Psoas muscle (tissue), 8 donors: ENCODE measurements around the gene ZNF14. TPM values are rescaled to one million over a fixed set of nuclear protein-coding genes. Genes with fewer than 3 reads are reported as not detected.

ENCODE experiments used
- ATAC-seq, 4 donors: fragments of 200-7000 bp; cut with Tn5 transposase; one replicate each; pipeline ENCODE4 v1.9.1; 2020; ENCODE audit warnings: moderate library complexity in 3 of 4, mild to moderate bottlenecking in 2 of 4
- DNase-seq, 2 donors: peaks; one replicate each; pipeline ENCODE4 v3.0.0-alpha.2; 2020
- H3K27ac ChIP-seq: fragments of 200-600 bp; one replicate; pipeline ENCODE4 v1.8.0; 2022
- H3K27me3 ChIP-seq, 3 donors: fragments of 200-600 bp in 1 of 3; one replicate each; pipeline versions ENCODE4 v1.6.1 to v1.8.0; 2013 to 2022; ENCODE audit warnings: low read length in 2 of 3, mild to moderate bottlenecking in 2 of 3, moderate library complexity in 1 of 3; ENCODE audit not compliant: insufficient read depth in 3 of 3
- H3K36me3 ChIP-seq, 2 donors: fragments of 200-600 bp in 1 of 2; one replicate each; pipeline versions ENCODE4 v1.6.1 to v1.8.0; 2013 to 2022; ENCODE audit warnings: low read depth in 1 of 2, mild to moderate bottlenecking in 1 of 2, moderate library complexity in 1 of 2; ENCODE audit not compliant: insufficient read depth in 1 of 2
- H3K4me1 ChIP-seq: fragments of 200-600 bp; one replicate; pipeline ENCODE4 v1.8.0; 2022
- H3K4me3 ChIP-seq: fragments of 200-600 bp; one replicate; pipeline ENCODE4 v1.8.0; 2022; ENCODE audit warnings: mild to moderate bottlenecking
- H3K9me3 ChIP-seq: fragments of 200-600 bp; one replicate; pipeline ENCODE4 v1.8.0; 2022
- WGBS, 3 donors: extraction: QIAGEN DNeasy Blood & Tissue Kit; methylation state at CpG; one replicate each; pipeline versions ENCODE4 v1.1.6 to v1.1.7; 2013; 5-methylcytosine and 5-hydroxymethylcytosine counted together
- intact Hi-C, 2 donors: fragments of 100-400 bp; cut with DNase I; formaldehyde crosslinking; loops; one replicate each; pipeline versions ENCODE4 v1.11.0 to v1.14.2; 2022
- polyA plus RNA-seq, 3 donors: library from polyadenylated mRNA; stranded (reverse); fragments of 200-250 nt; gene quantifications; one replicate each; pipeline ENCODE4 v1.2.3, GENCODE V29; 2013
- total RNA-seq, 4 donors: library from RNA; stranded (reverse); fragmentation: NEBNext Ultra II Directional in 2 of 4; extraction: Animal tissue kit (Norgen Biotek cat#: 25700) in 2 of 4; gene quantifications; one replicate each; pipeline versions ENCODE4 v1.2.1 to v1.2.4, GENCODE V29; 2021 to 2023
- TF ChIP-seq, protein P1 (sequence below): fragments of 200-600 bp; IDR thresholded peaks from one replicate; pipeline ENCODE4 v1.8.0; 2022; ENCODE audit warnings: antibody characterized with exemption
- donor health status: healthy with polysubstance abuse.
- donor health status: DM: no; HTN: no; CAD: no; lungs with moderate emphysema.
- donor health status: Bipolar disorder and iron deficiency.
- donor health status: healthy.
- donor health status: DM: yes; HTN: yes; CAD: no.
- donor health status: DM: no; HTN: no; CAD: no.
- donor health status: DM: no; HTN: no; CAD: no.
- donor health status: DM: yes; HTN: yes; CAD: no.

ZNF14 gene
- total and polyA plus RNA-seq, 7 donors = 1.0 to 3.4 (median 1.9) TPM

GRCh38 chr19:19662871-19663255 lies 70.0 kb downstream of the ZNF14 start:
- DNase-seq = no peak
- 6 to 10% (median 10%) methylated on average over 17 of the region's 17 CpGs for WGBS, 3 donors
- no peaks in the 10 kb centered on the region for H3K9me3 ChIP-seq
- peak overlapping the region; percentile 99 for H3K4me3 ChIP-seq
- H3K36me3 ChIP-seq = peaks cover 0 to 27% of the 10 kb centered on the region in 2 donors
- peak overlapping the region; percentile 93 for H3K27ac ChIP-seq
- H3K4me1 ChIP-seq = peaks cover 14% of the 10 kb centered on the region
- intact Hi-C loops = loop anchor here in 1 of 2 donors (5.0 kb wide), 1 partner anchor 114 kb away; no protein-coding TSS in a partner anchor
- no peaks in the 10 kb centered on the region for H3K27me3 ChIP-seq
- TF ChIP-seq, protein P1, sequence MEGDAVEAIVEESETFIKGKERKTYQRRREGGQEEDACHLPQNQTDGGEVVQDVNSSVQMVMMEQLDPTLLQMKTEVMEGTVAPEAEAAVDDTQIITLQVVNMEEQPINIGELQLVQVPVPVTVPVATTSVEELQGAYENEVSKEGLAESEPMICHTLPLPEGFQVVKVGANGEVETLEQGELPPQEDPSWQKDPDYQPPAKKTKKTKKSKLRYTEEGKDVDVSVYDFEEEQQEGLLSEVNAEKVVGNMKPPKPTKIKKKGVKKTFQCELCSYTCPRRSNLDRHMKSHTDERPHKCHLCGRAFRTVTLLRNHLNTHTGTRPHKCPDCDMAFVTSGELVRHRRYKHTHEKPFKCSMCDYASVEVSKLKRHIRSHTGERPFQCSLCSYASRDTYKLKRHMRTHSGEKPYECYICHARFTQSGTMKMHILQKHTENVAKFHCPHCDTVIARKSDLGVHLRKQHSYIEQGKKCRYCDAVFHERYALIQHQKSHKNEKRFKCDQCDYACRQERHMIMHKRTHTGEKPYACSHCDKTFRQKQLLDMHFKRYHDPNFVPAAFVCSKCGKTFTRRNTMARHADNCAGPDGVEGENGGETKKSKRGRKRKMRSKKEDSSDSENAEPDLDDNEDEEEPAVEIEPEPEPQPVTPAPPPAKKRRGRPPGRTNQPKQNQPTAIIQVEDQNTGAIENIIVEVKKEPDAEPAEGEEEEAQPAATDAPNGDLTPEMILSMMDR = no peak
- ATAC-seq = no peak

GRCh38 chr19:19662344-19662743 lies 70.6 kb downstream of the ZNF14 start:
- Histone ChIP-seq H3K4me1 (peaks cover 14% of the 10 kb centered on the region), H3K36me3 (peaks cover 0 to 32% of the 10 kb centered on the region in 2 donors), H3K27ac (no peak overlapping the region), H3K9me3 (no peaks in the 10 kb centered on the region), H3K4me3 (peak overlapping the region; percentile 99), H3K27me3 (no peaks in the 10 kb centered on the region)
- intact Hi-C loops = loop anchor here in 1 of 2 donors (5.0 kb wide), 1 partner anchor 115 kb away; no protein-coding TSS in a partner anchor
- WGBS, 3 donors = 74 to 76% (median 75%) methylated on average over 8 of the region's 8 CpGs
- no peak for DNase-seq
- ATAC-seq = no peak
- TF ChIP-seq, protein P1 = no peak

GRCh38 chr19:19661675-19662251 lies 71.1 kb downstream of the ZNF14 start:
- WGBS, 3 donors = 64 to 69% (median 67%) methylated on average over 18 of the region's 18 CpGs
- Histone ChIP-seq H3K36me3 (peaks cover 1 to 38% of the 10 kb centered on the region in 2 donors), H3K27ac (no peak overlapping the region), H3K27me3 (no peaks in the 10 kb centered on the region), H3K4me3 (peak overlapping the region; percentile 99), H3K4me1 (peaks cover 14% of the 10 kb centered on the region), H3K9me3 (no peaks in the 10 kb centered on the region)
- intact Hi-C loops = loop anchor here in 1 of 2 donors (5.0 kb wide), 1 partner anchor 116 kb away; no protein-coding TSS in a partner anchor
- TF ChIP-seq, protein P1 = no peak
- ATAC-seq (no peak), DNase-seq (no peak)

DNA sequence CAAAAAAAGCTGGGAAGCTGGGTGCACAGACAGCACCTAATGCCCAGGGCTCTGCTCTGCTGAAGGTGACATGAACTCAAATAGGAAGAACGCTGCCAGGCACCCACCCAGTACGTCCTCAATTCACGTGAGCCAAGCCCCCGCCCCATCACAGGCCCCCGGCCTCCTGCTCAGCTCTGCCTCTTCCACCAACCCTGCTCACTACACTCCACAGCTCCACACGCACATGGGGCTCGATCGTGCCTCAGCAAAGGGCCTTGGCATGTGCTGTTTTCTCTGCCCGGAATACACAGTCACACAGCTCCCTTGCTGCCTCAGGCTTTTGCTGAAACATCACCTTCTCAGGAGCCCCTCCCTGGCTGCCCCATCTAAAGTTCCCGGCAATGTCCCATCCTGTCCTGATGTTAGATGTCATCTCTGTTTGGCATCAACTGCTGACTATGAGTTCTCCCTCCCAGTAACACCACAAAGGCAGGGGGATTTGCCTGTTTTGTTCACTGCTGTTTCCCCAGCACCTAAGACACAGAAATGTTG lies 71.7 kb downstream of the ZNF14 start:
- 77 to 84% (median 81%) methylated on average over 10 of the region's 10 CpGs for WGBS, 3 donors
- H3K27me3 ChIP-seq = no peaks in the 10 kb centered on the region
- TF ChIP-seq, protein P1 = no peak
- H3K9me3 ChIP-seq = no peaks in the 10 kb centered on the region
- no peak overlapping the region for H3K27ac ChIP-seq
- ATAC-seq = no peak
- peaks cover 5 to 44% of the 10 kb centered on the region in 2 donors for H3K36me3 ChIP-seq
- H3K4me3 ChIP-seq = no peak overlapping the region
- DNase-seq = no peak
- intact Hi-C loops = loop anchor here in 1 of 2 donors (5.0 kb wide), 1 partner anchor 116 kb away; no protein-coding TSS in a partner anchor
- H3K4me1 ChIP-seq = peaks cover 14% of the 10 kb centered on the region

Other genes starting within 250 kb of the ZNF14 start
- 1 to 10 TPM in 1 of 4 donors, under 1 TPM in 2, not detected in 1; 0.50 to 1.9 (median 0.62) TPM for gene TSSK6, start 217.6 kb downstream of the ZNF14 start, total RNA-seq
- 1 to 10 TPM in 2 of 3 donors, under 1 TPM in 1; 0.37 to 3.2 (median 1.4) TPM for gene TSSK6, start 217.6 kb downstream of the ZNF14 start, polyA plus RNA-seq
- 100 to 1,000 TPM; 438 to 648 (median 574) TPM for gene NDUFA13, start 216.9 kb downstream of the ZNF14 start, total RNA-seq
- gene NDUFA13, start 216.9 kb downstream of the ZNF14 start, polyA plus RNA-seq = 100 to 1,000 TPM; 274 to 597 (median 487) TPM
- 1 to 10 TPM; 1.1 to 2.4 (median 1.3) TPM for gene YJEFN3, start 204.2 kb downstream of the ZNF14 start, total RNA-seq
- gene YJEFN3, start 204.2 kb downstream of the ZNF14 start, polyA plus RNA-seq = 1 to 10 TPM in 2 of 3 donors, under 1 TPM in 1; 1.00 to 2.9 (median 1.4) TPM
- gene CILP2, start 194.8 kb downstream of the ZNF14 start, total RNA-seq = not detected
- gene CILP2, start 194.8 kb downstream of the ZNF14 start, polyA plus RNA-seq = under 1 TPM in 1 of 3 donors, not detected in 2; 0.03 TPM
- gene PBX4, start 114.4 kb downstream of the ZNF14 start, total RNA-seq = under 1 TPM in 1 of 4 donors, not detected in 3; 0.17 TPM
- gene PBX4, start 114.4 kb downstream of the ZNF14 start, polyA plus RNA-seq = under 1 TPM in 2 of 3 donors, not detected in 1; 0.06 to 0.08 TPM
- gene LPAR2, start 104.9 kb downstream of the ZNF14 start, total RNA-seq = 1 to 10 TPM in 1 of 4 donors, under 1 TPM in 3; 0.42 to 1.5 (median 0.55) TPM
- gene LPAR2, start 104.9 kb downstream of the ZNF14 start, polyA plus RNA-seq = under 1 TPM; 0.08 to 0.38 (median 0.27) TPM
- gene GMIP, start 89.5 kb downstream of the ZNF14 start, total RNA-seq = 1 to 10 TPM; 1.4 to 2.3 (median 1.8) TPM
- 1 to 10 TPM in 1 of 3 donors, under 1 TPM in 2; 0.51 to 1.1 (median 0.83) TPM for gene GMIP, start 89.5 kb downstream of the ZNF14 start, polyA plus RNA-seq
- 10 to 100 TPM; 17.5 to 27.5 (median 21.4) TPM for gene ATP13A1, start 69.4 kb downstream of the ZNF14 start, total RNA-seq
- 10 to 100 TPM; 15.4 to 23.8 (median 20.6) TPM for gene ATP13A1, start 69.4 kb downstream of the ZNF14 start, polyA plus RNA-seq
- gene ZNF101, start 64.3 kb downstream of the ZNF14 start, total RNA-seq = 1 to 10 TPM; 1.5 to 3.1 (median 1.9) TPM
- 1 to 10 TPM; 2.1 to 3.8 (median 2.5) TPM for gene ZNF101, start 64.3 kb downstream of the ZNF14 start, polyA plus RNA-seq
- 10 to 100 TPM in 1 of 4 donors, 1 to 10 TPM in 3; 6.8 to 12.5 (median 8.7) TPM for gene ZNF506, start 88.6 kb upstream of the ZNF14 start, total RNA-seq
- 1 to 10 TPM; 2.4 to 8.7 (median 2.7) TPM for gene ZNF506, start 88.6 kb upstream of the ZNF14 start, polyA plus RNA-seq
- 10 to 100 TPM in 1 of 4 donors, 1 to 10 TPM in 3; 4.5 to 10.9 (median 6.5) TPM for gene ZNF253, start 132.8 kb upstream of the ZNF14 start, total RNA-seq
- 10 to 100 TPM in 1 of 3 donors, 1 to 10 TPM in 2; 1.5 to 13.5 (median 4.2) TPM for gene ZNF253, start 132.8 kb upstream of the ZNF14 start, polyA plus RNA-seq
- gene ZNF93, start 167.8 kb upstream of the ZNF14 start, total RNA-seq = 1 to 10 TPM in 3 of 4 donors, under 1 TPM in 1; 0.69 to 2.3 (median 1.8) TPM
- 1 to 10 TPM in 1 of 3 donors, under 1 TPM in 2; 0.69 to 2.1 (median 0.94) TPM for gene ZNF93, start 167.8 kb upstream of the ZNF14 start, polyA plus RNA-seq